Body of pancreas (tissue), 4 donors: ENCODE data around the gene TMEM202. TPM values are rescaled to one million over a fixed set of nuclear protein-coding genes. Genes with fewer than 3 reads are reported as not detected.

ENCODE experiments used
- ATAC-seq: fragments of 150-250 bp; one replicate; pipeline ENCODE4 v1.9.1; 2016
- DNase-seq, 4 donors: peaks; one replicate each; pipeline ENCODE4 v3.0.0-alpha.2; 2019
- H3K27ac ChIP-seq, 4 donors: fragments of 200-600 bp; sonication (generic); 1 replicate in 3 of 4; 2 replicates in 1 of 4; pipeline versions ENCODE4 v1.5.1 to v1.6.1; 2016 to 2019; ENCODE audit warnings: mild to moderate bottlenecking in 1 of 4, mixed read lengths in 1 of 4, moderate library complexity in 1 of 4
- H3K27me3 ChIP-seq, 2 donors: fragments of 200-600 bp; sonication (generic); one replicate each; pipeline ENCODE4 v1.6.0; 2016; ENCODE audit warnings: mild to moderate bottlenecking in 1 of 2
- H3K36me3 ChIP-seq, 2 donors: fragments of 200-600 bp; sonication (generic); replicated peaks in 1 of 2; 2 replicates each; pipeline ENCODE4 v1.5.1; 2016; ENCODE audit warnings: low read depth in 2 of 2; ENCODE audit not compliant: insufficient read depth in 1 of 2
- H3K4me1 ChIP-seq: fragments of 200-600 bp; sonication (generic); one replicate; pipeline ENCODE4 v1.6.0; 2016
- H3K4me3 ChIP-seq, 2 donors: fragments of 200-600 bp; sonication (generic); 1 replicate in 1 of 2; 2 replicates in 1 of 2; pipeline ENCODE4 v1.5.1; 2016 to 2019
- H3K9me3 ChIP-seq, 3 donors: fragments of 200-600 bp; sonication (generic); 1 replicate in 2 of 3; 2 replicates in 1 of 3; pipeline ENCODE4 v1.5.1; 2016
- CTCF ChIP-seq, 7 experiments: fragments of 450-650 bp in 4 of 7; fragments of 200-600 bp in 3 of 7; sonication (generic) in 3 of 7; IDR thresholded peaks; one replicate each; pipeline ENCODE4 v1.5.1; 2016 to 2019; ENCODE audit warnings: antibody characterized with exemption in 7 of 7
- POLR2A ChIP-seq, 3 donors: fragments of 450-650 bp; IDR thresholded peaks; one replicate each; pipeline ENCODE4 v1.6.1; 2016; ENCODE audit warnings: antibody characterized with exemption in 3 of 3, mild to moderate bottlenecking in 2 of 3
- WGBS, 2 donors: methylation state at CpG; one replicate each; pipeline ENCODE4 v1.1.5; 2017; 5-methylcytosine and 5-hydroxymethylcytosine counted together
- intact Hi-C: fragments of 100-400 bp; cut with DNase I; formaldehyde crosslinking; loops from one replicate; pipeline ENCODE4 v1.15.1; 2023
- total RNA-seq, 2 donors: library from RNA; depleted of rRNA; stranded (reverse); fragments of >200 nt; gene quantifications; one replicate each; pipeline ENCODE4 v1.1.0, GENCODE V29; 2016

Gene TMEM202
- total RNA-seq, 2 donors from 2014 or later = not detected

- Histone ChIP-seq H3K36me3 (no peaks in the 10 kb centered on the region), H3K4me1 (no peaks in the 10 kb centered on the region), H3K9me3 (no peaks in the 10 kb centered on the region), H3K4me3 (no peak overlapping the region), H3K27ac (no peak overlapping the region), H3K27me3 (no peaks in the 10 kb centered on the region)
- intact Hi-C loops = no loop called here
- WGBS, 2 donors = 84 to 100% methylated on average over 1 of the region's 1 CpG
- TF ChIP-seq CTCF (IDR thresholded peaks at IDR 0.05) = no peak
- TF ChIP-seq POLR2A (IDR thresholded peaks at IDR 0.05) = no peak
- ATAC-seq (no peak), DNase-seq (no peak)
Measured at GRCh38 chr15:72445426-72445825, 47.3 kb downstream of the TMEM202 start.

- intact Hi-C loops = no loop called here
- TF ChIP-seq POLR2A (IDR thresholded peaks at IDR 0.05) (no peak), CTCF (IDR thresholded peaks at IDR 0.05) (no peak)
- ATAC-seq (no peak), DNase-seq (no peak)
- Histone ChIP-seq H3K4me1 (no peaks in the 10 kb centered on the region), H3K27ac (no peak overlapping the region), H3K27me3 (no peaks in the 10 kb centered on the region), H3K4me3 (no peak overlapping the region), H3K9me3 (no peaks in the 10 kb centered on the region), H3K36me3 (no peaks in the 10 kb centered on the region)
- WGBS, 2 donors = 78 to 93% methylated on average over 4 to 6 of the region's 6 CpGs
Measured at GRCh38 chr15:72450805-72451204, 52.7 kb downstream of the TMEM202 start.

- ATAC-seq = no peak
- DNase-seq = no peak
- no peaks in the 10 kb centered on the region for H3K4me1 ChIP-seq
- no peaks in the 10 kb centered on the region for H3K36me3 ChIP-seq
- H3K27ac ChIP-seq = no peak overlapping the region
- no peaks in the 10 kb centered on the region for H3K9me3 ChIP-seq
- TF ChIP-seq POLR2A (IDR thresholded peaks at IDR 0.05) (no peak), CTCF (IDR thresholded peaks at IDR 0.05) (no peak)
- H3K27me3 ChIP-seq = no peaks in the 10 kb centered on the region
- H3K4me3 ChIP-seq = no peak overlapping the region
- intact Hi-C loops = no loop called here
- 88% methylated on average over 6 to 9 of the region's 9 CpGs for WGBS, 2 donors
Measured at GRCh38 chr15:72451224-72451623, 53.1 kb downstream of the TMEM202 start.

GRCh38 chr15:72456684-72457083 lies 58.6 kb downstream of the TMEM202 start:
- no peaks in the 10 kb centered on the region for H3K4me1 ChIP-seq
- DNase-seq = no peak
- no peaks in the 10 kb centered on the region for H3K27me3 ChIP-seq
- ATAC-seq = no peak
- no peaks in the 10 kb centered on the region for H3K36me3 ChIP-seq
- 90 to 94% methylated on average over 7 of the region's 7 CpGs for WGBS, 2 donors
- intact Hi-C loops = no loop called here
- H3K4me3 ChIP-seq = no peak overlapping the region
- H3K27ac ChIP-seq = no peak overlapping the region
- TF ChIP-seq CTCF (IDR thresholded peaks at IDR 0.05) = no peak
- no peak for TF ChIP-seq POLR2A (IDR thresholded peaks at IDR 0.05)
- no peaks in the 10 kb centered on the region for H3K9me3 ChIP-seq

Other genes starting within 250 kb of the TMEM202 start
- gene GRAMD2A, start 200.5 kb upstream of the TMEM202 start, total RNA-seq = under 1 TPM in 1 of 2 donors, not detected in 1; 0.26 TPM
- gene PKM, start 167.1 kb upstream of the TMEM202 start, total RNA-seq = 100 to 1,000 TPM in 1 of 2 donors, 10 to 100 TPM in 1; 96.9 to 105 TPM
- gene PARP6, start 125.8 kb upstream of the TMEM202 start, total RNA-seq = 10 to 100 TPM; 48.3 to 64.9 TPM
- gene CELF6, start 78.1 kb upstream of the TMEM202 start, total RNA-seq = 1 to 10 TPM; 4.2 to 7.9 TPM
- 10 to 100 TPM; 35.5 to 48.8 TPM for gene HEXA, start 22.3 kb upstream of the TMEM202 start, total RNA-seq
- gene ARIH1, start 76.0 kb downstream of the TMEM202 start, total RNA-seq = 10 to 100 TPM; 28.5 to 52.1 TPM